HCT116 (cell line): ENCODE data around the gene NKX2-2. TPM values are rescaled to one million over a fixed set of nuclear protein-coding genes. Genes with fewer than 3 reads are reported as not detected.

Experiments
- ATAC-seq: fragments of 200-7000 bp; cut with Tn5 transposase; 2 replicates; pipeline ENCODE4 v1.9.1; 2020; ENCODE audit warnings: mild to moderate bottlenecking, moderate library complexity
- BruUV-seq: library from RNA; stranded (reverse); fragments of 400-500 nt; replicated peaks from 2 replicates; lab custom pipeline; 2021; lab: Mats Ljungman, UMichigan
- CTCF ChIA-PET: fragments of 300-600 bp; sonication (Branson Sonifier 250); formaldehyde crosslinking; loops from one replicate; lab custom pipeline; 2021; ENCODE audit warnings: antibody characterized with exemption; lab: Charles Lee
- POLR2A ChIA-PET: fragments of 300-600, 350-600 bp; sonication (Branson Sonifier 250); formaldehyde crosslinking; loops from one replicate; lab custom pipeline; 2021; ENCODE audit warnings: antibody characterized with exemption; lab: Charles Lee
- RAD21 ChIA-PET, 2 experiments: fragments of 300-600 bp; sonication (Branson Sonifier 250); formaldehyde crosslinking; loops; one replicate each; lab custom pipeline; 2023; ENCODE audit warnings: low total read pairs in 2 of 2; ENCODE audit not compliant: uncharacterized antibody in 2 of 2, unreplicated experiment in 2 of 2, low non-redundant PET in 1 of 2; lab: Charles Lee
- DNase-seq: peaks from one replicate; pipeline ENCODE4 v3.0.0-alpha.2; 2010; ENCODE audit warnings: low read depth, low spot score
- H2AFZ ChIP-seq: fragments of 200-600 bp; shearing (Covaris generic), sonication (generic); 2 replicates; pipeline ENCODE4 v1.6.1; 2017; ENCODE audit warnings: low read depth, mixed run types, mixed read lengths, antibody characterized with exemption, low read length; ENCODE audit not compliant: poor library complexity, severe bottlenecking
- H3K27ac ChIP-seq: 2 replicates; pipeline ENCODE4 v1.5.1; 2012; ENCODE audit warnings: low read depth, low read length
- H3K27me3 ChIP-seq: fragments of 200-600 bp; sonication (generic); 2 replicates; pipeline ENCODE4 v1.6.1; 2016; ENCODE audit warnings: mixed run types, low read length, mixed read lengths; ENCODE audit not compliant: insufficient read depth
- H3K36me3 ChIP-seq, 2 experiments: fragments of 200-500 bp in 1 of 2; fragments of 200-600 bp in 1 of 2; sonication (Bioruptor generic) in 1 of 2; sonication (generic) in 1 of 2; 2 replicates each; pipeline versions ENCODE4 v1.5.1 to v1.6.1; 2014 to 2016; ENCODE audit warnings: low read length in 2 of 2, inconsistent platforms in 1 of 2, mixed read lengths in 1 of 2, mixed run types in 1 of 2; ENCODE audit not compliant: insufficient read depth in 2 of 2, control insufficient read depth in 1 of 2
- H3K4me1 ChIP-seq, 2 experiments: fragments of 200-600 bp in 1 of 2; sonication (generic) in 1 of 2; 2 replicates each; pipeline versions ENCODE4 v1.5.1 to v1.6.1; 2012 to 2017; ENCODE audit warnings: low read length in 2 of 2, inconsistent platforms in 1 of 2, mild to moderate bottlenecking in 1 of 2, mixed read lengths in 1 of 2, mixed run types in 1 of 2, moderate library complexity in 1 of 2; ENCODE audit not compliant: insufficient read depth in 2 of 2, control insufficient read depth in 1 of 2
- H3K4me2 ChIP-seq: fragments of 200-600 bp; sonication (generic); 2 replicates; pipeline ENCODE4 v1.6.1; 2017; ENCODE audit warnings: mixed run types, low read length, mixed read lengths
- H3K4me3 ChIP-seq, 2 experiments: fragments of 200-600 bp in 1 of 2; sonication (generic) in 1 of 2; replicated peaks in 1 of 2; 2 replicates each; pipeline ENCODE4 v1.5.1; 2011 to 2016; ENCODE audit warnings: low read length in 2 of 2, control low read depth in 1 of 2, low read depth in 1 of 2, mild to moderate bottlenecking in 1 of 2, mixed read lengths in 1 of 2, mixed run types in 1 of 2
- H3K79me2 ChIP-seq: fragments of 200-600 bp; sonication (generic); 2 replicates; pipeline ENCODE4 v1.6.1; 2017; ENCODE audit warnings: mild to moderate bottlenecking, mixed run types, low read length, moderate library complexity, mixed read lengths; ENCODE audit not compliant: insufficient read depth
- H3K9ac ChIP-seq: fragments of 200-600 bp; sonication (generic); 2 replicates; pipeline ENCODE4 v1.6.1; 2016; ENCODE audit warnings: low read length, mixed read lengths
- H3K9me2 ChIP-seq: fragments of 200-600 bp; sonication (generic), shearing (Covaris generic); 2 replicates; pipeline ENCODE4 v1.6.1; 2017; ENCODE audit warnings: mixed run types, mild to moderate bottlenecking, moderate library complexity; ENCODE audit not compliant: insufficient read depth
- H3K9me3 ChIP-seq, 2 experiments: fragments of 200-500 bp in 1 of 2; fragments of 200-600 bp in 1 of 2; sonication (Bioruptor generic) in 1 of 2; sonication (generic) in 1 of 2; 2 replicates each; pipeline ENCODE4 v1.6.1; 2014 to 2017; ENCODE audit warnings: low read length in 2 of 2, mixed read lengths in 2 of 2, inconsistent platforms in 1 of 2, low read depth in 1 of 2, mild to moderate bottlenecking in 1 of 2, mixed run types in 1 of 2, moderate library complexity in 1 of 2; ENCODE audit not compliant: control insufficient read depth in 1 of 2, insufficient read depth in 1 of 2
- H4K20me1 ChIP-seq: fragments of 200-600 bp; sonication (generic), shearing (Covaris generic); 2 replicates; pipeline ENCODE4 v1.6.1; 2017; ENCODE audit warnings: mixed run types, mild to moderate bottlenecking, moderate library complexity; ENCODE audit not compliant: insufficient read depth
- CBX3 ChIP-seq: IDR thresholded peaks from 2 replicates; pipeline ENCODE4 v1.6.1; 2012; ENCODE audit warnings: low read depth
- CTCF ChIP-seq, 3 experiments: fragments of 200-600 bp in 1 of 3; sonication (generic) in 1 of 3; IDR thresholded peaks in 2 of 3; conservative IDR thresholded peaks in 1 of 3; 2 replicates each; pipeline ENCODE4 v1.5.1; 2012 to 2017; ENCODE audit warnings: low read depth in 2 of 3, low read length in 2 of 3, antibody characterized with exemption in 1 of 3, borderline replicate concordance in 1 of 3, control low read depth in 1 of 3, mild to moderate bottlenecking in 1 of 3, mixed read lengths in 1 of 3, mixed run types in 1 of 3, moderate library complexity in 1 of 3; ENCODE audit not compliant: insufficient read depth in 1 of 3
- EGR1 ChIP-seq: IDR thresholded peaks from 2 replicates; pipeline ENCODE4 v1.6.1; 2012; ENCODE audit warnings: low read depth
- ELF1 ChIP-seq: IDR thresholded peaks from 2 replicates; pipeline ENCODE4 v1.6.1; 2012; ENCODE audit warnings: low read depth, borderline replicate concordance
- EZH2 ChIP-seq: fragments of 200-600 bp; sonication (generic); IDR thresholded peaks from 2 replicates; pipeline ENCODE4 v1.6.1; 2017; ENCODE audit warnings: antibody characterized with exemption, mixed run types
- EZH2phosphoT487 ChIP-seq: fragments of 200-600 bp; IDR thresholded peaks from 2 replicates; pipeline ENCODE4 v1.6.1; 2018; ENCODE audit warnings: antibody characterized with exemption, borderline replicate concordance
- MAX ChIP-seq: IDR thresholded peaks from 2 replicates; pipeline ENCODE4 v1.6.1; 2012
- POLR2AphosphoS5 ChIP-seq: IDR thresholded peaks from 2 replicates; pipeline ENCODE4 v1.6.1; 2011; ENCODE audit warnings: mild to moderate bottlenecking, low read depth, low read length, moderate library complexity
- RAD21 ChIP-seq: IDR thresholded peaks from 2 replicates; pipeline ENCODE4 v1.6.1; 2012; ENCODE audit warnings: low read depth, mild to moderate bottlenecking
- SIN3A ChIP-seq: IDR thresholded peaks from 2 replicates; pipeline ENCODE4 v1.6.1; 2012; ENCODE audit warnings: low read depth
- SRF ChIP-seq: IDR thresholded peaks from 2 replicates; pipeline ENCODE4 v1.6.1; 2012; ENCODE audit warnings: low read depth
- TCF7L2 ChIP-seq: IDR thresholded peaks from 2 replicates; pipeline ENCODE4 v1.7.0; 2011; ENCODE audit warnings: borderline replicate concordance, inconsistent platforms; ENCODE audit not compliant: insufficient read depth, insufficient read length; ENCODE audit errors: extremely low read depth
- YY1 ChIP-seq: IDR thresholded peaks from 2 replicates; pipeline ENCODE4 v1.6.1; 2011; ENCODE audit warnings: low read length, low read depth, moderate library complexity, mild to moderate bottlenecking; ENCODE audit not compliant: insufficient replicate concordance; ENCODE audit errors: extremely low read depth
- ZBTB33 ChIP-seq: IDR thresholded peaks from 2 replicates; pipeline ENCODE4 v1.6.1; 2011; ENCODE audit warnings: mild to moderate bottlenecking, low read length, moderate library complexity; ENCODE audit not compliant: insufficient replicate concordance; ENCODE audit errors: extremely low read depth
- intact Hi-C: fragments of 100-400 bp; cut with micrococcal nuclease; formaldehyde crosslinking; loops from 2 replicates; pipeline ENCODE4 v1.10.0; 2022
- total RNA-seq: library from RNA; stranded (reverse); gene quantifications from one replicate; pipeline ENCODE4 v1.2.1, GENCODE V29; 2021; ENCODE audit not compliant: unreplicated experiment

NKX2-2 gene
- total RNA-seq, 1 experiment from 2014 or later: not detected

GRCh38 chr20:21465799-21466198 lies 48.1 kb downstream of the NKX2-2 start (continued):
- TF ChIP-seq TCF7L2 (no peak), SIN3A (no peak), SRF (no peak), YY1 (no peak)

- Histone ChIP-seq H3K4me2 (no peak overlapping the region), H3K36me3 (no peaks in the 10 kb centered on the region), H3K9ac (no peak overlapping the region), H2AFZ (no peak overlapping the region), H3K27ac (no peak overlapping the region), H3K9me2 (no peaks in the 10 kb centered on the region), H3K4me3 (no peak overlapping the region), H3K79me2 (no peaks in the 10 kb centered on the region), H4K20me1 (no peaks in the 10 kb centered on the region), H3K9me3 (peaks cover 0 to 3% of the 10 kb centered on the region in 2 experiments; a peak in 1 of 4 replicates), H3K27me3 (no peaks in the 10 kb centered on the region), H3K4me1 (no peaks in the 10 kb centered on the region)
- no peak for DNase-seq
- POLR2A ChIA-PET: no interaction called here
- ATAC-seq: no peak
- BruUV-seq: no TSS peak
- intact Hi-C loops: no loop called here
- RAD21 ChIA-PET: no interaction called here
- CTCF ChIA-PET: no interaction called here
- TF ChIP-seq CBX3 (no peak), EGR1 (no peak), CTCF (IDR thresholded peaks at IDR 0.05 in 2 of 3, conservative IDR thresholded peaks at IDR 0.05 in 1 of 3; ENCODE audit: borderline replicate concordance in 1 of 3, insufficient read depth in 1 of 3, low read depth in 2 of 3, low read length in 2 of 3) (no peak), MAX (no peak), EZH2phosphoT487 (no peak), ELF1 (no peak), YY1 (no peak), RAD21 (no peak), ZBTB33 (no peak), EZH2 (no peak), POLR2AphosphoS5 (no peak)
These were observed 48.9 kb downstream of the NKX2-2 start for GRCh38 chr20:21464916-21465315.
